Measurements from ENCODE around the gene SGSH. TPM values are rescaled to one million over a fixed set of nuclear protein-coding genes. Genes with fewer than 3 reads are reported as not detected.

Gene SGSH
- total RNA-seq, 1 donor from 2014 or later = 12.4 TPM

GRCh38 chr17:80198144-80198661 lies 21.9 kb downstream of the SGSH start:
- ATAC-seq (no peak), DNase-seq (ENCODE audit: missing footprints) (no peak)
- intact Hi-C loops (cut with DNase I) = no loop called here

- ATAC-seq = no peak
- DNase-seq (ENCODE audit: missing footprints) = no peak
- intact Hi-C loops (cut with DNase I) = no loop called here
These were observed 23.5 kb downstream of the SGSH start for GRCh38 chr17:80196652-80197051.

- intact Hi-C loops (cut with DNase I) = no loop called here
- no peak for ATAC-seq
- no peak for DNase-seq (ENCODE audit: missing footprints)
These were observed 24.2 kb downstream of the SGSH start for GRCh38 chr17:80195671-80196529.

- DNase-seq (ENCODE audit: missing footprints) (no peak), ATAC-seq (no peak)
- intact Hi-C loops (cut with DNase I) = no loop called here
These were observed 25.0 kb downstream of the SGSH start for GRCh38 chr17:80195141-80195540.

GRCh38 chr17:80191865-80192661 lies 28.1 kb downstream of the SGSH start:
- peak; percentile 31 for DNase-seq (ENCODE audit: missing footprints)
- ATAC-seq = no peak
- intact Hi-C loops (cut with DNase I) = no loop called here

GRCh38 chr17:80191192-80191591 lies 28.9 kb downstream of the SGSH start:
- DNase-seq (ENCODE audit: missing footprints) = no peak
- ATAC-seq = no peak
- intact Hi-C loops (cut with DNase I) = no loop called here

GRCh38 chr17:80190716-80191115 lies 29.4 kb downstream of the SGSH start:
- intact Hi-C loops (cut with DNase I) = no loop called here
- no peak for ATAC-seq
- no peak for DNase-seq (ENCODE audit: missing footprints)

GRCh38 chr17:80189611-80190010 lies 30.5 kb downstream of the SGSH start:
- DNase-seq (ENCODE audit: missing footprints) (no peak), ATAC-seq (no peak)
- intact Hi-C loops (cut with DNase I) = no loop called here

- DNase-seq (ENCODE audit: missing footprints) (peak; percentile 79), ATAC-seq (peak; percentile 75)
- intact Hi-C loops (cut with DNase I) = no loop called here
These were observed 32.6 kb downstream of the SGSH start for GRCh38 chr17:80187515-80187941.

GRCh38 chr17:80187090-80187489 lies 33.0 kb downstream of the SGSH start:
- DNase-seq (ENCODE audit: missing footprints) (no peak), ATAC-seq (no peak)
- intact Hi-C loops (cut with DNase I) = no loop called here

GRCh38 chr17:80185968-80186367 lies 34.2 kb downstream of the SGSH start:
- intact Hi-C loops (cut with DNase I) = no loop called here
- ATAC-seq (no peak), DNase-seq (ENCODE audit: missing footprints) (no peak)

- intact Hi-C loops (cut with DNase I) = no loop called here
- DNase-seq (ENCODE audit: missing footprints) (no peak), ATAC-seq (no peak)
These were observed 35.8 kb downstream of the SGSH start for GRCh38 chr17:80184423-80184714.

GRCh38 chr17:80183581-80184422 lies 36.3 kb downstream of the SGSH start:
- DNase-seq (ENCODE audit: missing footprints) (no peak), ATAC-seq (no peak)
- intact Hi-C loops (cut with DNase I) = no loop called here

GRCh38 chr17:80182845-80183223 lies 37.3 kb downstream of the SGSH start:
- DNase-seq (ENCODE audit: missing footprints) (no peak), ATAC-seq (no peak)
- intact Hi-C loops (cut with DNase I) = no loop called here

- DNase-seq (ENCODE audit: missing footprints) (no peak), ATAC-seq (no peak)
- intact Hi-C loops (cut with DNase I) = no loop called here
These were observed 37.9 kb downstream of the SGSH start for GRCh38 chr17:80182118-80182844.

- ATAC-seq = no peak
- DNase-seq (ENCODE audit: missing footprints) = no peak
- intact Hi-C loops (cut with DNase I) = no loop called here
These were observed 38.7 kb downstream of the SGSH start for GRCh38 chr17:80181431-80181830.

- ATAC-seq (no peak), DNase-seq (ENCODE audit: missing footprints) (no peak)
- intact Hi-C loops (cut with DNase I) = no loop called here
These were observed 39.9 kb downstream of the SGSH start for GRCh38 chr17:80180192-80180591.

- DNase-seq (ENCODE audit: missing footprints) = no peak
- ATAC-seq = no peak
These were observed 42.0 kb downstream of the SGSH start for GRCh38 chr17:80177986-80178595.

More at GRCh38 chr17:80177986-80178595, 42.0 kb downstream of the SGSH start:
- intact Hi-C loops (cut with DNase I) = no loop called here

All from Right ventricle myocardium inferior (tissue), 1 donor.